ENCODE measurements around the gene STYX.
A peak's percentile ranks its signal among the peaks of the same experiment; 100 is the strongest.

STYX gene, protein sequence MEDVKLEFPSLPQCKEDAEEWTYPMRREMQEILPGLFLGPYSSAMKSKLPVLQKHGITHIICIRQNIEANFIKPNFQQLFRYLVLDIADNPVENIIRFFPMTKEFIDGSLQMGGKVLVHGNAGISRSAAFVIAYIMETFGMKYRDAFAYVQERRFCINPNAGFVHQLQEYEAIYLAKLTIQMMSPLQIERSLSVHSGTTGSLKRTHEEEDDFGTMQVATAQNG

GRCh38 chr14:52729925-52730708 lies at the start of gene STYX:
Gene STYX, plus strand, starts transcription at chr14:52730166. Its CDS starts 309 bp downstream, at chr14:52730475.
- DNase-seq = peak; percentile 99

- no peak for DNase-seq
Observed at GRCh38 chr14:52683985-52684520, 45.9 kb upstream of the STYX start.

DNA sequence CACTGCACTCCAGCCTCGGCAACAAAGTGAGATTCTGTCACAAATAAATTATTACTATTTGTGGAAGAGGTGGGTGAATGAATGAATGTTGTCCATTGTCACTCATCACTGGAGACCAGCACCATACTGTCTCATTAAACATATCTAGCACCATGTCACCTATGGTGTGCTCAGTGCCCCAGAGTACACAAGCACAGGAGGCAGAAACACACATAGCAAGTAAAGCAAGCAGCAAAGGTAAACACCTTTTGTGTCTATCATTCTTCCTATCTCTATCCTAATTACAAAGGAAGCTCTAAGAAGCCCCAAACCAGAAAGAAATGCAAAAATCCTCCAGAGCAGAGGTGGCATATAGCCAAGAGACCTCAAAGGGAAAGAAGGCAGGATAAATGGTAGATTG lies 43.8 kb upstream of the STYX start:
- no peak for DNase-seq

- DNase-seq = no peak
Observed at GRCh38 chr14:52690983-52691760, 38.8 kb upstream of the STYX start.

- DNase-seq = peak; percentile 45
Observed at GRCh38 chr14:52692248-52692962, 37.6 kb upstream of the STYX start.

DNA sequence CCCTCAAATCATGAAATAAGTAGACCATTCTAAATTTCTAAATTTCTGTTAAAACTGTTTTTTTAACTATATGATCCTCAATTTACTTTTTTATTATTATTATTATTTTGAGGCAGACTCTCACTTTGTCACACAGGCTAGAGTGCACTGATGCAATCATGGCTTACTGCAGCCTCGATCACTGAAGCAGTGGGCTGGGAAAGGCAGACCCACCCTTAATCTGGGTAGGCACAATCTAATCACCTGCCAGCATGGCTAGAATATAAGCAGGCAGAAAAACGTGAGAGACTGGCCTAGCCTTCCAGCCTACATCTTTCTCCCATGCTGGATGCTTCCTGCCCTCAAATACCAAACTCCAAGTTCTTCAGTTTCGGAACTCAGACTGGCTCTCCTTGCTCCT lies 36.9 kb upstream of the STYX start:
- DNase-seq = no peak

- no peak for DNase-seq
Observed at GRCh38 chr14:52693532-52693931, 36.4 kb upstream of the STYX start.

- peak; percentile 82 for DNase-seq
Observed at GRCh38 chr14:52694761-52695480, 35.0 kb upstream of the STYX start.

DNA sequence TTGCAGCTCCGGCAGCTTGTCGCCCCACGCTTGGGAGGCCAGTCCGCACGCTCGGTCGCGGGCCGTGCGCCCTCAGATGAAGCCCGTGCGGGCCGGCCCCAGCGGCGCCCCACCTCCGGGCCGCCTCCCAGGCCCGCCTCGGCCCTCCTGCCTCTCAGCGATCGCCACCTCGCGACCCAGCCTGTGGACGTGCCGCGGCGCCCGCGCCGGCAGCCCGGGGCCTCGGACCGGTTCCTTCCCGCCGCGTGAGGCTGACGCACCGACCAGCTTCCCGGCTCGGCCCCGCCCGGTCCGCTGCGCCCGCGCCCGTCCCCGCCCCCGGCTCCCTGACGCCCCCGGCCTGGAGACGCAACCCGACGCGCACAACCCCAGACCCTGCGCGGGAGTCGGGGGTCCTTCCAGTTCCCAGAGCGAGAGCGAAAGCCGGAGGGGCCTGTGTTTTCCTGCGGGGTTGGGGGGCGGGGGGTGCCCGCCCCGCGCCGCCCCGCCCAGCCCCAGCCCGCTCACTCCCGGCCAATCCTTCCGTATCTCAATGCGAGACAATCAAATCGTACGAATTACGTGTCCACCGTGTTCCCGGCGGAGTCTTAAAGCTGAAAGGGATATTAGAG lies 34.4 kb upstream of the STYX start, which contains the start of gene ERO1A:
ERO1A (minus strand) TSS at position 78 of the 611 bp plus-strand sequence; CDS start at position 1, 77 bp downstream.
- DNase-seq = peak; percentile 78

DNA sequence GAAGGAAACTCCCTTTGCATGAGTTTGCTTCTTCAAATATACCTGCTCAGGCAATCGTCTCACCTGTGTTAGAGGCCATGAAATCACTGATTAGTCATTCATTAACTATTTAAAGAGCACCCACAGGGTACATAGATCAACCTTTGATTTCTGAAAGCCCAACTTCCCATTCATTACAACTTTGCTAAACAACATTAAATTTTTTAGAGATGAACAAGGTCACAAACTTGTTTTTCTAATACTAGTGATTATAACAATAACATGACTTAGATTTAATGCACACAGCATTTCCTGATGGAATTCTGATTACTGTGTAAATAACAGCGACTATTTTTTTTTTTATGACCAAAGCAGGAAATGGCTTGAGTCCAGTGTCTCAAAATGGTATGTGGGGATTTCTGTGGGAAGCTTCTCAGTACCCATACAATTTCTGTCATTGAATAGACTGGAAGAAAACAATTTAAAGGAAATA lies 29.2 kb upstream of the STYX start:
- no peak for DNase-seq

DNA sequence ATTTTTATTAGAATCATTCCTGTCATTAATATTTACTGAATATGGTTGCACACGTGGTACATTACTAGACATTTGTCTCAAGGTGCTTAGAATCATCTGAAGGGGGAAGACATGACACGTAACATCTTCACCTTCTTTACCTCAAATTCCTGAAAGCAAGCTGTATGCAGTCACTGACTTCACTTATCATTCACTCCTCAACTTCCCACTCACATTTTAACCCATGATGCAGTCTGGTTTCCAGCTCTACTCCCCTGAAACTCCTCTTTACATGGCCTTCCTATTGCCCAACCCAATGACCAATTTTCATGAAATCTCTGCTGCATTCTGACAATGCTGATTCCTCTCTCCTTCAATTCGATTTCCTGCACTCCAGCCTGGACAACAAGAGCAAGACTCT lies 28.7 kb upstream of the STYX start:
- no peak for DNase-seq

DNA sequence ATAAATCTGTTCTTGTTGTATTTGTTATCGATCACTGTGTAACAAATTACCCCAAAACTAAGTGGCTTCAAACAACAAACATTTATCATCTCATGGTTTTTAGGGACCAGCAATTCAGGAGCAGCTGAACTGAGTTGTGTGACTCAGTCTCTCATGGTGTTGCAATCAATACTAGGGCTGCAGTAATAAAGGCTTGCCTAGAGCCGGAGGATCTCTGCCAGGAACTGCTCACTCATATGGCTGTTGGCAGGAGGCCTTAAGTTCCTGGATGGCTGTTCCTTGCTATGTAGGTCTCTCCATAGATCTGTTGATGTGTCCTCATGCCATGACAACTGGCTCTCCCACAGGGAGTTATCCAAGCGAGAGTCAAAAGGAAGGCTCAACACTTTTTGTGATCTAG lies 26.7 kb upstream of the STYX start:
- no peak for DNase-seq

GRCh38 chr14:52703664-52704063 lies 26.3 kb upstream of the STYX start:
- DNase-seq = no peak

DNA sequence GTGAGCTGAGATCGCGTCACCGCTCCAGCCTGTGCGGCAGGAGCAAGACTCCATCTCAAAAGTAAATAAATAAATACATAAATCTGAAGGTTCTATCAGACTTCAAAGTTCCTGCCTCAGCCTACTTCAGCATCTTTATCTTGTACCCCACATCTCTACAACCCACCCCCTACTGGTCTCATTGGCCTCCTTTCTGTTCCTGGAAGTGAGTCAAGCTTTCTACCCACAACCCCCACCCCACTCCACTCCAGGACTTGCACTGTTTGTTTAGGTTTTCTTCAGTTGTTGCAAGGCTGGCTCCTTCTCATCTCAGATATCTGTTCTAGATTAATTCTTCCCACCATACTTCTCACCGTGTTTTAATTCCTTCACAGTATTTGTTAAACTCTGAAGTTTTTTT lies 23.7 kb upstream of the STYX start:
- DNase-seq = peak; percentile 67

GRCh38 chr14:52706724-52707706 lies 23.0 kb upstream of the STYX start, which contains the start of gene PSMC6:
Gene PSMC6, plus strand, starts transcription at chr14:52707200. Its CDS starts 20 bp downstream, at chr14:52707220.
- peak; percentile 97 for DNase-seq

DNA sequence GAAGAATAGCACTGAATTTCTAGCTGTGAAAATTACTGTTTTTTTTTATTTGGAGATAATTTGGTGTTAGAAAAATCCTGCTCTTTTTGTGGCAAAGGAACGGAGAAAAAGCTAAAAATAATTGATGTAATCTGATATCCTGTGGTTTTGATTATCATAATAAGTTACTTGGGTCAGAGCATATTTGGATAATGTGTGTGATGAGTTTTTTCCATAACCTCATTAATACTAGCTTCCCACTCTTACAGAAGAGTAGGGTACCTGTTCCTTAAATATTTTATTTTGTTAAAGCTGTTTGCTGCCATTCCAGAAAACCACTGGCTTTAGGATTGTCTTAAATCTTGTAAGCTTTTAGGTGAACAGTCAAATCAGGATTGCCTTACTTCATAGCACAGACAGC lies 18.3 kb upstream of the STYX start:
- no peak for DNase-seq

DNA sequence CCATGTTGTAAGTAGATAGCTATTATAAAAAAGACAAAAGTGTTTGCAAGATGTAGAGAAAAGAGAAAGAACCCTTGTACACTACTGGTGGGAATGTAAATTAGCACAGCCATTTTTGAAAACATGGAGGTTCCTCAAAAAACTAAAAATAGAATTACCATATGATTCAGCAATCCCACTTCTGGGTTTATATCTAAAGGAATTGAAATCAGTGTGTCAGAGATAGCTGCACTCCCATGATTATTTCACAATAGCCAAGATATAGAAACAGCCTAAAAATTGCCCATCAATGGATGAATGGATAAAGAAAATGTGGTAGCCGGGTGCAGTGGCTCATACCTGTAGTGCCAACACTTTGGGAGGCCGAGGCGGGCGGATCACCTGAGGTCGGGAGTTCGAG lies 13.8 kb upstream of the STYX start:
- DNase-seq = no peak

DNA sequence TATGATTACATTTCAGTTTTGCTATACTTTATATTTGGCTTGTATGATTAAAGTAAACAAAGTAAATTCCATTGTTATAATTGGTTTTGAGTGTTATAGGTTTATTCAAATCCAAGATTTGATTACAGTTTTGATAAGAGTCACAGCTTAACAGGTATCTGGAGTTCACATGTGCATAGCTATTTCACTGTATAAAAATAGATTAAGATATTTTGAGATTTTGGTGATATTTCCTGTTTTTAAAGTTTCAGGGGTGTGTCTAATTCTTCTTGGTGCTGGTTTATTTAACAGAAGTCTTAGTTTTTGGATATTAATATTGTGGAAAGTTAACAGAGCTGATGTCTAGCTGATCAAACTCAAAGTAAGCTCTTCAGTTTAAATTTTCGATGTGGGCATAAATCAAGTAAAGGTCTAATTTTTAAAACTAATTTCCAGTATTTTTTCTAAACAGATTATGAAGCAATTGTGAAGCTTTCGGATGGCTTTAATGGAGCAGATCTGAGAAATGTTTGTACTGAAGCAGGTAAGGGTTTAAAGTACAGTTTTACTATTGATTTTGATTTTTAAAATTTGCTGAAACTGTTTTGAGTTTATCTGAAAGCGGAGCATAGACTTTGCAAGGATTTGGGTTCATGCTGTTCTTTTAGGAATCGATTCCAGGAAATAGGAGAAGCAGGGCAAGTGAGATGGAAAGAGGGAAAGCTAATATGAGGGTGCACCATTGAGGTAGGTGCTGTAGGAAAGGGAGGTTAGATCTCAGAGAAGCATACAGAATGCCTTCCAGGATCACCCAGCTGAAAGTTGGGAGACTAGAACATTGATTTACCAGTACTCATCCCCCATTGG lies 6.2 kb upstream of the STYX start:
- no peak for DNase-seq

DNA sequence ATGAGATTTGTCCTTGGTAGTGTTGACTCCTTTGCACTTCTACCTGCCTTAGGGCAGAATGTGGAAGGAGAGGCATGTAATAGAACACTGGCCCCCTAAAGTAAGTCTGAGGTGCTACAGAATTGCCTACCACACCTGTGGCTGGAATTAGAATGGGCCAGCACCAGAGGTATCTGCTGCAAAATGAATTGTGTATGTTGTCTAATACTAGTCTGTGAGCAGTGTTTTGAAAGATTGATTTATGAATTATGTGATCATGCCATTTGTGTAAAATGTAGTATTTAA lies 5.7 kb upstream of the STYX start:
- DNase-seq = no peak
